HepG2 (cell line): ENCODE data around the gene ZNF446. TPM values are rescaled to one million over a fixed set of nuclear protein-coding genes. Genes with fewer than 3 reads are reported as not detected.
A peak's percentile ranks its signal among the peaks of the same experiment; 100 is the strongest.

Experiments used
- DNMT1 ChIP-seq: sonication (generic); formaldehyde crosslinking; IDR thresholded peaks from 2 replicates; pipeline ENCODE4 v1.5.1; 2020; ENCODE audit warnings: mild to moderate bottlenecking, missing genetic modification reagents
- IRF9 ChIP-seq: sonication (generic); formaldehyde crosslinking; IDR thresholded peaks from 2 replicates; pipeline ENCODE4 v1.8.0; 2022; ENCODE audit warnings: missing genetic modification reagents, mild to moderate bottlenecking, borderline replicate concordance
- MAZ ChIP-seq, 2 experiments: sonication (generic) in 1 of 2; formaldehyde crosslinking in 1 of 2; IDR thresholded peaks; 2 replicates each; pipeline versions ENCODE4 v1.5.0 to v1.6.1; 2012 to 2020; ENCODE audit warnings: low read depth in 2 of 2, mild to moderate bottlenecking in 2 of 2, borderline replicate concordance in 1 of 2, improper control_type of control experiment in 1 of 2, low read length in 1 of 2, missing genetic modification reagents in 1 of 2, moderate library complexity in 1 of 2
- NFIC ChIP-seq: IDR thresholded peaks from 2 replicates; pipeline ENCODE4 v1.6.1; 2012; ENCODE audit warnings: mild to moderate bottlenecking, low read length, inconsistent platforms
- NR2F1 ChIP-seq, 2 experiments: fragments of 450-650 bp in 1 of 2; formaldehyde crosslinking in 1 of 2; IDR thresholded peaks; 2 replicates each; pipeline versions ENCODE4 v1.5.0 to v1.6.1; 2016 to 2020; ENCODE audit warnings: mild to moderate bottlenecking in 1 of 2, missing compliant biosample characterization in 1 of 2, missing genetic modification reagents in 1 of 2, moderate library complexity in 1 of 2
- PAF1 ChIP-seq: IDR thresholded peaks from 2 replicates; pipeline ENCODE4 v1.6.1; 2016; ENCODE audit warnings: missing genetic modification reagents, missing compliant biosample characterization
- PAXIP1 ChIP-seq: sonication (generic); formaldehyde crosslinking; conservative IDR thresholded peaks from 2 replicates; pipeline ENCODE4 v1.4.0; 2020; ENCODE audit warnings: mild to moderate bottlenecking, missing genetic modification reagents, moderate library complexity
- POGZ ChIP-seq: sonication (generic); formaldehyde crosslinking; IDR thresholded peaks from 2 replicates; pipeline ENCODE4 v1.4.0; 2020; ENCODE audit warnings: mild to moderate bottlenecking, missing genetic modification reagents
- REPIN1 ChIP-seq: sonication (generic); formaldehyde crosslinking; IDR thresholded peaks from 2 replicates; pipeline ENCODE4 v1.8.0; 2022; ENCODE audit warnings: missing genetic modification reagents, low read depth, mild to moderate bottlenecking, borderline replicate concordance
- SSRP1 ChIP-seq: IDR thresholded peaks from 2 replicates; pipeline ENCODE4 v1.6.1; 2016; ENCODE audit warnings: control low read depth
- THAP9 ChIP-seq: sonication (generic); formaldehyde crosslinking; IDR thresholded peaks from 2 replicates; pipeline ENCODE4; 2020; ENCODE audit warnings: missing genetic modification reagents, mild to moderate bottlenecking, borderline replicate concordance
- ZFP36L1 ChIP-seq: sonication (generic); formaldehyde crosslinking; IDR thresholded peaks from 2 replicates; pipeline ENCODE4 v1.8.0; 2022; ENCODE audit warnings: mild to moderate bottlenecking, missing genetic modification reagents, moderate library complexity
- ZFYVE20 ChIP-seq: sonication (generic); formaldehyde crosslinking; IDR thresholded peaks from 2 replicates; pipeline ENCODE4 v1.8.0; 2023; ENCODE audit warnings: low read depth, mild to moderate bottlenecking, moderate library complexity, missing genetic modification reagents, borderline replicate concordance
- ZNF230 ChIP-seq: sonication (generic); formaldehyde crosslinking; IDR thresholded peaks from 2 replicates; pipeline ENCODE4 v1.4.0; 2020; ENCODE audit warnings: mild to moderate bottlenecking, missing genetic modification reagents
- ZNF569 ChIP-seq: sonication (generic); formaldehyde crosslinking; IDR thresholded peaks from 2 replicates; pipeline ENCODE4 v1.5.0; 2020; ENCODE audit warnings: mild to moderate bottlenecking, missing genetic modification reagents, moderate library complexity, borderline replicate concordance
- ZNF574 ChIP-seq: sonication (generic); formaldehyde crosslinking; IDR thresholded peaks from 2 replicates; pipeline ENCODE4 v1.4.0; 2020; ENCODE audit warnings: missing genetic modification reagents
- ZNF652 ChIP-seq: IDR thresholded peaks from 2 replicates; pipeline ENCODE4 v1.6.1; 2016; ENCODE audit warnings: low read depth, borderline replicate concordance
- polyA plus RNA-seq, 8 experiments: library from polyadenylated mRNA; depleted of rRNA in 3 of 8; stranded (reverse) in 7 of 8; unstranded in 1 of 8; fragments of >200 nt; fragmentation: Illumina TruSeq in 4 of 8; extraction: Trizol in 4 of 8; gene quantifications; 2 replicates each; pipeline versions ENCODE4 v1.2.1 to v1.2.3, GENCODE V29; 2011 to 2016; ENCODE audit warnings: low read depth in 4 of 8, missing spikeins in 1 of 8, mixed read lengths in 1 of 8; ENCODE audit not compliant: insufficient read depth in 1 of 8
- total RNA-seq, 5 experiments: library from RNA; depleted of rRNA; stranded (reverse); fragments of >200 nt; fragmentation: Illumina TruSeq; extraction: Trizol; gene quantifications; 2 replicates each; pipeline ENCODE4 v1.2.3, GENCODE V29; 2016; ENCODE audit warnings: low read depth in 1 of 5

The ZNF446 gene
- total and polyA plus RNA-seq, 2 of the 13 experiments (the other 11 are each of a cell fraction or from before 2014, with no cell fraction given): 3.0 to 3.6 TPM

- peak; percentile 96; the same call in 1 of the 2 replicates for TF ChIP-seq THAP9 (CRISPR knock-in tag)
- peak; percentile 77 for TF ChIP-seq PAXIP1 (CRISPR knock-in tag)
- no peak for TF ChIP-seq PAF1 (CRISPR knock-in tag)
- TF ChIP-seq POGZ: peak; percentile 92
- TF ChIP-seq MAZ (IDR thresholded peaks at IDR 0.05; ENCODE audit: borderline replicate concordance, low read depth, low read length): 0 out of 2 replicates have a peak, but pooled peaks have one; percentile 68
- peak; percentile 89 for TF ChIP-seq MAZ (CRISPR knock-in tag; IDR thresholded peaks at IDR 0.05; ENCODE audit: low read depth)
- no peak for TF ChIP-seq ZNF569 (CRISPR knock-in tag)
- TF ChIP-seq ZNF652 (CRISPR knock-in tag): no peak
- TF ChIP-seq NR2F1 (CRISPR knock-in tag; IDR thresholded peaks at IDR 0.05): no peak
- peak; percentile 92 for TF ChIP-seq REPIN1
- TF ChIP-seq NFIC: no peak
- TF ChIP-seq ZFYVE20 (CRISPR knock-in tag): no peak
- peak; percentile 79; the same call in 1 of the 2 replicates for TF ChIP-seq SSRP1
- TF ChIP-seq ZNF574 (CRISPR knock-in tag): peak; percentile 97
- peak; percentile 63; the same call in 1 of the 2 replicates for TF ChIP-seq IRF9 (CRISPR knock-in tag)
- TF ChIP-seq ZNF230 (CRISPR knock-in tag): no peak
- no peak for TF ChIP-seq DNMT1 (CRISPR knock-in tag)
- peak; percentile 64; the same call in 1 of the 2 replicates for TF ChIP-seq ZFP36L1 (CRISPR knock-in tag)
Observed at GRCh38 chr19:58499021-58499927, 23.1 kb downstream of the ZNF446 start (continued).
